Ascending aorta (tissue), 2 donors: ENCODE measurements around the gene TTBK2. TPM values are rescaled to one million over a fixed set of nuclear protein-coding genes. Genes with fewer than 3 reads are reported as not detected.
"Not testable (repeated sequence)": the region's sequence is repeated elsewhere in the genome, so short reads cannot be mapped to it uniquely, and the experiment has no call there.

Experiments used
- DNase-seq, 2 donors: peaks; one replicate each; pipeline ENCODE4 v3.0.0-alpha.2; 2019; ENCODE audit warnings: low spot score in 2 of 2
- H3K27ac ChIP-seq, 2 donors: fragments of 200-600 bp; sonication (generic); one replicate each; pipeline ENCODE4 v1.5.1; 2016 to 2017; ENCODE audit warnings: mild to moderate bottlenecking in 1 of 2
- H3K27me3 ChIP-seq: fragments of 200-600 bp; sonication (generic); one replicate; pipeline ENCODE4 v1.5.1; 2017
- H3K36me3 ChIP-seq, 2 donors: fragments of 200-600 bp; sonication (generic); one replicate each; pipeline ENCODE4 v1.5.1; 2016
- H3K4me1 ChIP-seq, 2 donors: fragments of 200-600 bp; sonication (generic); one replicate each; pipeline ENCODE4 v1.5.1; 2016 to 2017; ENCODE audit warnings: mild to moderate bottlenecking in 1 of 2
- H3K4me3 ChIP-seq, 2 donors: fragments of 200-600 bp; sonication (generic); one replicate each; pipeline ENCODE4 v1.5.1; 2016 to 2017; ENCODE audit warnings: mild to moderate bottlenecking in 1 of 2
- H3K9me3 ChIP-seq, 2 donors: fragments of 200-600 bp; sonication (generic); one replicate each; pipeline ENCODE4 v1.5.1; 2016
- CTCF ChIP-seq, 3 experiments: fragments of 200-600 bp in 2 of 3; fragments of 450-650 bp in 1 of 3; sonication (generic) in 2 of 3; IDR thresholded peaks; one replicate each; pipeline ENCODE4 v1.5.1; 2016 to 2019; ENCODE audit warnings: antibody characterized with exemption in 3 of 3, mild to moderate bottlenecking in 1 of 3, moderate library complexity in 1 of 3
- intact Hi-C: fragments of 100-400 bp; cut with DNase I; formaldehyde crosslinking; loops from one replicate; pipeline ENCODE4 v1.15.1; 2023
- total RNA-seq: library from RNA; depleted of rRNA; stranded (reverse); fragments of >200 nt; gene quantifications from one replicate; pipeline ENCODE4 v1.1.0, GENCODE V29; 2016

The TTBK2 gene
- total RNA-seq, 1 donor from 2014 or later, result 25.3 TPM

DNA sequence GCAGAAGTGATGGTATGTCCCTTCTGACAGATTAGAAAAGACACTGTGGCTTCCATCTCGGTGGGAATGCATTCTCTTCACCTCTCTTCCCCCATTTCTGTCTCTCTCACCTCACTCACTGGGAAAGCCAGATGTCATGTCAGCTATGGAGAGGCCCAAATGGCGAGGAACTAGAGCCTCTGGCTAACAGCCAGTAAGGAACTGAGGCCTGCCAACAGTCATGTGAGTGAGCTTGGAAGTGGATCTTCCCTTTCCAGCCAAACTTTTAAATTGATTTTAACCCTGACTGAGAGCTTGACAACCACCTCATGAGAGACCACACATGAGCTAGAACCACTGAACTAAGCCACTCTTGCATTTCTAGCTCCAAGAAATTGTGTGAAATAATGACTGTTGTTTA, 148.4 kb downstream of the TTBK2 start:
- H3K36me3 ChIP-seq, result peaks cover 7 to 9% of the 10 kb centered on the region in 2 donors
- intact Hi-C loops, result loop anchor here (2.0 kb wide), 1 partner anchor 35 kb away; the partner anchor contains the start of gene CDAN1
- peak in 1 of 2 donors; percentile 69 for DNase-seq
- no peaks in the 10 kb centered on the region for H3K27me3 ChIP-seq
- H3K9me3 ChIP-seq, result no peaks in the 10 kb centered on the region
- no peak for TF ChIP-seq CTCF (IDR thresholded peaks at IDR 0.05)
- H3K27ac ChIP-seq, result peak overlapping the region in 1 of 2 donors; percentile 51
- peaks cover 0 to 11% of the 10 kb centered on the region in 2 donors for H3K4me1 ChIP-seq
- no peak overlapping the region for H3K4me3 ChIP-seq

DNA sequence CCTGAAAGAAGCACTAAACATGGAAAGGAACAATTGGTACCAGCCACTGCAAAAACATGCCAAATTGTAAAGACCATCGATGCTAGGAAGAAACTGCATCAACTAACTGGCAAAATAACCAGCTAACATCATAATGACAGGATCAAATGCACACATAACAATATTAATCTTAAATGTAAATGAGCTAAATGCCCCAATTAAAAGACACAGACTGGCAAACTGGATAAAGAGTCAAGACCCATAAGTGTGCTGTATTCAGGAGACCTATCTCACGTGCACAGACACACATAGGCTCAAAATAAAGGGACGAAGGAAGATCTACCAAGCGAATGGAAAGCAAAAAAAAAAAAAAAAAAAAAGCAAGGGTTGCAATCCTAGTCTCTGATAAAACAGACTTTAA, 154.5 kb downstream of the TTBK2 start:
- H3K27me3 ChIP-seq, H3K27ac ChIP-seq, H3K36me3 ChIP-seq, H3K4me1 ChIP-seq, intact Hi-C loops, H3K4me3 ChIP-seq, DNase-seq: not testable (repeated sequence)
- peaks cover 3 to 16% of the 10 kb centered on the region in 2 donors for H3K9me3 ChIP-seq

DNA sequence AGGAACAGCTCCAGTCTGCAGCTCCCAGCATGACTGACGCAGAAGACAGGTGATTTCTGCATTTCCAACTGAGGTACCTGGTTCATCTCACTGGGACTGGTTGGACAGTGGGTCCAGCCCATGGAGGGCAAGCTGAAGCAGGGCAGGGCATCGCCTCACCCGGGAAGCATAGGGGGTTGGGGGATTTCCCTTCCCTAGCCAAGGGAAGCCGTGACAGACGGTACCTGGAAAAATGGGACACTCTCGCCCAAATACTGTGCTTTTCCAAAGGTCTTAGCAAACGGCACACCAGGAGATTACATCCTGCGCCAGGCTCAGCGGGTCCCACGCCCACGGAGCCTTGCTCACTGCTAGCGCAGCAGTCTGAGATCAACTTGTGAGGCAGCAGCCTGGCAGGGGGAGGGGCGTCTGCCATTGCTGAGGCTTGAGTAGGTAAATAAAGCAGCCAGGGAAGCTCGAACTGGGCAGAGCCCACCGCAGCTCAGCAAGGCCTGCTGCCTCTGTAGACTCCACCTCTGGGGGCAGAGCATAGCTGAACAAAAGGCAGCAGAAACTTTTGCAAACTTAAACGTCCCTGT, 156.3 kb downstream of the TTBK2 start:
- H3K27ac ChIP-seq, H3K4me1 ChIP-seq, H3K27me3 ChIP-seq, H3K4me3 ChIP-seq, intact Hi-C loops, DNase-seq, H3K36me3 ChIP-seq: not testable (repeated sequence)
- peaks cover 8 to 32% of the 10 kb centered on the region in 2 donors for H3K9me3 ChIP-seq

DNA sequence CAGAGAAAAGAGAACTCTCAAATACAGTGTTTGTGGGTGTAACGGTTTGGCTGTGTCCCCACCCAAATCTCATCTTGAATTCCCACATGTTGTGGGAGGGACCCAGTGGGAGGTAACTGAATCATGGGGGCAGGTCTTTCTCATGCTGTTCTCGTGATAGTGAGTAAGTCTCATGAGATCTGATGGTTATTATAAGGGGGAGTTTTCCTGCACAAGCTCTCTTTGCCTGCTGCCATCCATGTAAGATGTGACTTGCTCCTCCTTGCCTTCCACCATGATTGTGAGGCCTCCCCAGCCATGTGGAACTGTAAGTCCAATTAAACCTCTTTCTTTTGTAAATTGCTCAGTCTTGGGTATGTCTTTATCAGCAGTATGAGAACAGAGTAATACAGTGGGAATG, 158.8 kb downstream of the TTBK2 start:
- H3K4me3 ChIP-seq, H3K27me3 ChIP-seq, H3K27ac ChIP-seq, DNase-seq, intact Hi-C loops, H3K36me3 ChIP-seq, H3K4me1 ChIP-seq: not testable (repeated sequence)
- peaks cover 8 to 32% of the 10 kb centered on the region in 2 donors for H3K9me3 ChIP-seq

GRCh38 chr15:42760759-42761158, 159.8 kb downstream of the TTBK2 start:
- Histone ChIP-seq H3K27me3 (no peaks in the 10 kb centered on the region), H3K27ac (no peak overlapping the region), H3K4me3 (no peak overlapping the region), H3K9me3 (peaks cover 8 to 29% of the 10 kb centered on the region in 2 donors), H3K36me3 (no peaks in the 10 kb centered on the region), H3K4me1 (no peaks in the 10 kb centered on the region)
- no peak for TF ChIP-seq CTCF (IDR thresholded peaks at IDR 0.05)
- intact Hi-C loops, result no loop called here
- no peak for DNase-seq

- no peaks in the 10 kb centered on the region for H3K4me1 ChIP-seq
- intact Hi-C loops, result no loop called here
- no peak for DNase-seq
- no peak overlapping the region for H3K27ac ChIP-seq
- no peaks in the 10 kb centered on the region for H3K36me3 ChIP-seq
- H3K4me3 ChIP-seq, result no peak overlapping the region
- peaks cover 8 to 29% of the 10 kb centered on the region in 2 donors for H3K9me3 ChIP-seq
- no peak for TF ChIP-seq CTCF (IDR thresholded peaks at IDR 0.05)
- no peaks in the 10 kb centered on the region for H3K27me3 ChIP-seq
Measured at GRCh38 chr15:42759093-42759492, 161.5 kb downstream of the TTBK2 start.

- no peak for TF ChIP-seq CTCF (IDR thresholded peaks at IDR 0.05)
- intact Hi-C loops, result no loop called here
Measured at GRCh38 chr15:42750306-42750705, 170.3 kb downstream of the TTBK2 start.

More at GRCh38 chr15:42750306-42750705, 170.3 kb downstream of the TTBK2 start:
- H3K36me3 ChIP-seq, result peaks cover 25 to 36% of the 10 kb centered on the region in 2 donors
- no peak for DNase-seq
- H3K27me3 ChIP-seq, result no peaks in the 10 kb centered on the region
- H3K4me3 ChIP-seq, result no peak overlapping the region
- H3K4me1 ChIP-seq, result no peaks in the 10 kb centered on the region
- H3K27ac ChIP-seq, result no peak overlapping the region
- H3K9me3 ChIP-seq, result peaks cover 0 to 8% of the 10 kb centered on the region in 2 donors
